ENCODE data around the gene FILIP1. TPM values are rescaled to one million over a fixed set of nuclear protein-coding genes. Genes with fewer than 3 reads are reported as not detected.

The FILIP1 gene
- total RNA-seq, 1 experiment from 2014 or later, result not detected

DNA sequence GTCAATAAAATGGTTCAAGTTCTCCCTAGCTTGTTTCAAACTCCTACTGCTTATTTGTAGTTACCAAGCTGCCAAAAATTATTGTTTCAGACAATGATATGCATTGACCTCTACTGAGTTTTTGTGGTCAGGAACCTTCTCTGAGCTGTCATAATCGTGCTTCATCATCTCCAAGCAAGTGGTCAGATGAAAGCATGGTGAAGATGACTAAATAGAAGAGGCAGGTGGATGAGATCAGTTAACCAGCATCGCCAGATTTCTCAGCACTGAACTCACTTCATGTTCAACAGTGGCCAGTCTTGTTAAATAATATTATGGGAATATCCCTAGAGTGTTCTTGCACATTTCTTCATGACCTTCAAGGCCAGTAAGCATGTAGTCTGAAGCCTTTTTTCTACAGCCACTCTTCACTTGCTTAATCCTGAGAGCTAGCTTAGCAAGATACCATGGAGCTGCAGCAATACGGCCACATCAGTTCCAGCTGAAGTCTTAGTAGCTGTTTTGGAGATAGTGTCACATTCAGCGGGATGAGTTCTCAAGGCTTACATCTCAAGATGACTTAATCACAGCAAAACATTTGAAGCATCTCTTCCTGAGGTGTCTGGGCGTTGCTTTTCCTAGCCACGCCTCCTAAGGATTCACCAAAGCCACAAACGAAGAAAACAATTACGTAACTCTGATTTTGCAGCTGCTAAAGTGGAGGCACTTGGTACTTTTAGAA lies 107.4 kb downstream of the FILIP1 start:
- Histone ChIP-seq H3K36me3 (ENCODE audit: low read depth, low read length) (no peaks in the 10 kb centered on the region), H3K27ac (ENCODE audit: low read length) (no peak overlapping the region), H3K27me3 (ENCODE audit: low read length) (0 out of 2 replicates have a peak, but pooled peaks cover 5% of the 10 kb centered on the region), H3K9ac (ENCODE audit: low read length) (no peak overlapping the region), H3K9me2 (replicated peaks; ENCODE audit: low read length) (no peaks in the 10 kb centered on the region), H3K79me2 (ENCODE audit: low read length) (no peaks in the 10 kb centered on the region), H3F3A (ENCODE audit: low read length, unreplicated experiment) (no peaks in the 10 kb centered on the region), H4K20me1 (ENCODE audit: low read length) (no peaks in the 10 kb centered on the region), H3K4me2 (ENCODE audit: low read length) (no peak overlapping the region), H3K9me3 (ENCODE audit: low read length) (no peaks in the 10 kb centered on the region), H3K4me1 (ENCODE audit: insufficient read depth, low read length) (no peaks in the 10 kb centered on the region), H3K4me3 (ENCODE audit: low read length) (no peak overlapping the region), H2AFZ (ENCODE audit: low read length) (no peak overlapping the region)
- no peak for ATAC-seq
- intact Hi-C loops (cut with micrococcal nuclease), result no loop called here
- POLR2A ChIA-PET (ENCODE audit: unreplicated experiment), result no interaction called here
- TF ChIP-seq EZH2phosphoT487 (IDR thresholded peaks at IDR 0.05; ENCODE audit: borderline replicate concordance, low read length), result no peak
- no peak for TF ChIP-seq EZH2 (IDR thresholded peaks at IDR 0.05; ENCODE audit: low read length, unreplicated experiment)
- TF ChIP-seq, protein P1, sequence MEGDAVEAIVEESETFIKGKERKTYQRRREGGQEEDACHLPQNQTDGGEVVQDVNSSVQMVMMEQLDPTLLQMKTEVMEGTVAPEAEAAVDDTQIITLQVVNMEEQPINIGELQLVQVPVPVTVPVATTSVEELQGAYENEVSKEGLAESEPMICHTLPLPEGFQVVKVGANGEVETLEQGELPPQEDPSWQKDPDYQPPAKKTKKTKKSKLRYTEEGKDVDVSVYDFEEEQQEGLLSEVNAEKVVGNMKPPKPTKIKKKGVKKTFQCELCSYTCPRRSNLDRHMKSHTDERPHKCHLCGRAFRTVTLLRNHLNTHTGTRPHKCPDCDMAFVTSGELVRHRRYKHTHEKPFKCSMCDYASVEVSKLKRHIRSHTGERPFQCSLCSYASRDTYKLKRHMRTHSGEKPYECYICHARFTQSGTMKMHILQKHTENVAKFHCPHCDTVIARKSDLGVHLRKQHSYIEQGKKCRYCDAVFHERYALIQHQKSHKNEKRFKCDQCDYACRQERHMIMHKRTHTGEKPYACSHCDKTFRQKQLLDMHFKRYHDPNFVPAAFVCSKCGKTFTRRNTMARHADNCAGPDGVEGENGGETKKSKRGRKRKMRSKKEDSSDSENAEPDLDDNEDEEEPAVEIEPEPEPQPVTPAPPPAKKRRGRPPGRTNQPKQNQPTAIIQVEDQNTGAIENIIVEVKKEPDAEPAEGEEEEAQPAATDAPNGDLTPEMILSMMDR (conservative IDR thresholded peaks at IDR 0.05; ENCODE audit: low read depth, low read length), result no peak
- CTCF ChIA-PET, result no interaction called here
- DNase-seq, result no peak
- BruUV-seq (replicated peaks), result no TSS peak

DNA sequence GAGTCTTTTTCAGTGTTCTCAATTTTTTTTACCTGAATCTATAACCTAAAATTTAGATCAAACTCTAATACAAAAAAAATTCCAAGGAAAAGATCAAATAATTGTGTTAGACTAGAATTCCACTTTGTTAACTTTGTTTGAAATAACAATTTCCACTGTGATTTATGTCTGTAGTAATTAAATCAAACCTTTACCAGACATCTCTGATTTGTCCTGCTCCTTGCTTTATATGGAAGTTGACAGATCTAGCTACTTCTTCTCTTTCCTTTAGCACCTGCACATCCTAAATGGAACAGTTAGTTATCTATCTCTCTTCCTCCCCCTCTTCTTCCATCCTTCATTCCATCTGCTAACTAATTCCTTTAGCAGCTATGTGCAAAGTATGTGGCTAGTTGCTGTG lies 109.5 kb downstream of the FILIP1 start:
- Histone ChIP-seq H3K79me2 (ENCODE audit: low read length) (no peaks in the 10 kb centered on the region), H3K4me3 (ENCODE audit: low read length) (no peak overlapping the region), H3K27ac (ENCODE audit: low read length) (no peak overlapping the region), H4K20me1 (ENCODE audit: low read length) (no peaks in the 10 kb centered on the region), H3K4me2 (ENCODE audit: low read length) (no peak overlapping the region), H3K36me3 (ENCODE audit: low read depth, low read length) (no peaks in the 10 kb centered on the region), H3K9me3 (ENCODE audit: low read length) (no peaks in the 10 kb centered on the region), H2AFZ (ENCODE audit: low read length) (no peak overlapping the region), H3K27me3 (ENCODE audit: low read length) (0 out of 2 replicates have a peak, but pooled peaks cover 5% of the 10 kb centered on the region), H3K9ac (ENCODE audit: low read length) (no peak overlapping the region), H3K4me1 (ENCODE audit: insufficient read depth, low read length) (no peaks in the 10 kb centered on the region), H3F3A (ENCODE audit: low read length, unreplicated experiment) (no peaks in the 10 kb centered on the region), H3K9me2 (replicated peaks; ENCODE audit: low read length) (no peaks in the 10 kb centered on the region)
- TF ChIP-seq EZH2phosphoT487 (IDR thresholded peaks at IDR 0.05; ENCODE audit: borderline replicate concordance, low read length) (no peak), EZH2 (IDR thresholded peaks at IDR 0.05; ENCODE audit: low read length, unreplicated experiment) (no peak)
- TF ChIP-seq, protein P1 (conservative IDR thresholded peaks at IDR 0.05; ENCODE audit: low read depth, low read length), result no peak
- intact Hi-C loops (cut with micrococcal nuclease), result no loop called here
- ChIA-PET POLR2A (ENCODE audit: unreplicated experiment) (no interaction called here), CTCF (no interaction called here)
- ATAC-seq (no peak), DNase-seq (no peak)
- BruUV-seq (replicated peaks), result no TSS peak

DNA sequence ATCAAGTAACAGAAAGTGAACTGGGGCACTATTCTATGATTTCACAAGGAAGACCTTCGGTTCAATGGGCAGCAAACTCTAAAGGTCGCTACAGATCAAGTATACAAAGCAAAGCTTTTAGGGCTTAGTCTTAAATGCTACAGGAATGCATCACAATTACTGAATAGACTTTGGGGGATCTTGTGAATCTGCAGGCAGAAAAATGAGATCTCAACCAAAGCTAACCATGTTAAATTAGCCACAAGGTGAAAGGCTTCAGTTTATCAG lies 111.0 kb downstream of the FILIP1 start:
- no peak for ATAC-seq
- H3K4me2 ChIP-seq (ENCODE audit: low read length), result no peak overlapping the region
- H3K4me1 ChIP-seq (ENCODE audit: insufficient read depth, low read length), result no peaks in the 10 kb centered on the region
- H3K27me3 ChIP-seq (ENCODE audit: low read length), result 0 out of 2 replicates have a peak, but pooled peaks cover 5% of the 10 kb centered on the region
- H4K20me1 ChIP-seq (ENCODE audit: low read length), result no peaks in the 10 kb centered on the region
- no peaks in the 10 kb centered on the region for H3K9me3 ChIP-seq (ENCODE audit: low read length)
- no peak for DNase-seq
- no peaks in the 10 kb centered on the region for H3K79me2 ChIP-seq (ENCODE audit: low read length)
- BruUV-seq (replicated peaks), result no TSS peak
- H3K9me2 ChIP-seq (replicated peaks; ENCODE audit: low read length), result no peaks in the 10 kb centered on the region
- intact Hi-C loops (cut with micrococcal nuclease), result no loop called here
- H2AFZ ChIP-seq (ENCODE audit: low read length), result no peak overlapping the region
- ChIA-PET POLR2A (ENCODE audit: unreplicated experiment) (no interaction called here), CTCF (no interaction called here)
- TF ChIP-seq EZH2phosphoT487 (IDR thresholded peaks at IDR 0.05; ENCODE audit: borderline replicate concordance, low read length) (no peak), EZH2 (IDR thresholded peaks at IDR 0.05; ENCODE audit: low read length, unreplicated experiment) (no peak)
- TF ChIP-seq, protein P1 (conservative IDR thresholded peaks at IDR 0.05; ENCODE audit: low read depth, low read length), result no peak
- H3K36me3 ChIP-seq (ENCODE audit: low read depth, low read length), result no peaks in the 10 kb centered on the region
- H3K9ac ChIP-seq (ENCODE audit: low read length), result no peak overlapping the region
- H3F3A ChIP-seq (ENCODE audit: low read length, unreplicated experiment), result no peaks in the 10 kb centered on the region
- no peak overlapping the region for H3K27ac ChIP-seq (ENCODE audit: low read length)
- no peak overlapping the region for H3K4me3 ChIP-seq (ENCODE audit: low read length)
